T-helper 1 cell treated with Interleukin-12 subunit alpha and Interleukin-12 subunit beta and Interleukin-4 antibody, amounts not matched to agents 30 ng/mL and 1 ng/mL, for 36 hours (primary cell): ENCODE data around the gene PSAT1. TPM values are rescaled to one million over a fixed set of nuclear protein-coding genes. Genes with fewer than 3 reads are reported as not detected.

Experiments used
- intact Hi-C: fragments of 100-400 bp; cut with micrococcal nuclease; formaldehyde crosslinking; loops from one replicate; pipeline ENCODE4 v1.15.1; 2024
- total RNA-seq: library from RNA; stranded (reverse); gene quantifications from 2 replicates; pipeline ENCODE4 v1.2.3, GENCODE V29; 2022

Gene PSAT1
- total RNA-seq, 1 donor from 2014 or later: 67.8 TPM

- intact Hi-C loops: no loop called here
Measured at GRCh38 chr9:78358329-78359051, 61.6 kb downstream of the PSAT1 start.

- intact Hi-C loops: no loop called here
Measured at GRCh38 chr9:78363221-78363620, 66.3 kb downstream of the PSAT1 start.

- intact Hi-C loops: no loop called here
Measured at GRCh38 chr9:78365748-78366697, 69.1 kb downstream of the PSAT1 start.

GRCh38 chr9:78366827-78367226 is 69.9 kb downstream of the PSAT1 start:
- intact Hi-C loops: no loop called here

- intact Hi-C loops: no loop called here
Measured at GRCh38 chr9:78368236-78368635, 71.3 kb downstream of the PSAT1 start.

GRCh38 chr9:78369639-78370219 is 72.8 kb downstream of the PSAT1 start:
- intact Hi-C loops: loop anchor here (1.0 kb wide), 3 partner anchors 108 to 392 kb away; partner anchors contain the start of gene CEP78

GRCh38 chr9:78370991-78371390 is 74.1 kb downstream of the PSAT1 start:
- intact Hi-C loops: no loop called here

- intact Hi-C loops: no loop called here
Measured at GRCh38 chr9:78371981-78372380, 75.1 kb downstream of the PSAT1 start.

Other genes with a start within 250 kb of the PSAT1 start
- 30.6 and 34.6 TPM in 2 replicates for gene CEP78, start 61.0 kb upstream of the PSAT1 start, total RNA-seq